Breast epithelium (tissue), 3 donors: Measurements from ENCODE around the gene ANXA4.

Experiments
- POLR2A ChIP-seq: fragments of 450-650 bp; IDR thresholded peaks from one replicate; pipeline ENCODE4 v1.6.1; 2016; ENCODE audit warnings: antibody characterized with exemption, mild to moderate bottlenecking, moderate library complexity
- POLR2AphosphoS5 ChIP-seq, 3 donors: sonication (generic); formaldehyde crosslinking; IDR thresholded peaks; one replicate each; pipeline ENCODE4 v1.6.1; 2017; ENCODE audit warnings: antibody characterized with exemption in 3 of 3
- TF ChIP-seq, protein P1 (sequence below), 3 donors: fragments of 450-650 bp; IDR thresholded peaks; one replicate each; pipeline ENCODE4 v1.5.1; 2016 to 2017; ENCODE audit warnings: antibody characterized with exemption in 3 of 3, mild to moderate bottlenecking in 3 of 3, moderate library complexity in 3 of 3

DNA sequence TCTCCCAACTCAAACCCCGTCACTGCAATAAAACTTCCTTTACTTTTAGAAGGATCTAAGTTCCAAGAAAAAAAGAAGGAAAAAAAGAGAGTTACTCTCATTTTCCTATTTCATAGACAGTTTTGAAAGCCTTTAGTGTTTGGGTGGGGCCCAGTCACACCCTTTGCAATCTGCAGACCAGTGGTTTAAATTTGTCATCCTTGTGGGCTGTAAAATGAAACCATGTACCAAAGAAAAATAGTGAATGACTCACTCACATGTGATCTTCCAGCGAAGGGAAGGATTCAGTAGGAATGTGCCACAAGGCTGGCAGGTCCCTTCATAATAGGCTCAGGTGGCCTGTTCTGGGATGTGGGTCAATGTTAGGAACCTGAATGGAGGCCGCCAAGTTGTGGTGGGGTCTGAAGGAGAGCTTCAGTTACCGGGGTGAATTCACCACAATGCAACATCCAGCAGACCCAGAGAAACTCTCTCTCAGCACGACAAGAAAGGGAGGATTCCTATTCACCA lies 28.3 kb downstream of the ANXA4 start:
- TF ChIP-seq POLR2A (no peak), POLR2AphosphoS5 (IDR thresholded peaks at IDR 0.05) (no peak)
- TF ChIP-seq, protein P1, sequence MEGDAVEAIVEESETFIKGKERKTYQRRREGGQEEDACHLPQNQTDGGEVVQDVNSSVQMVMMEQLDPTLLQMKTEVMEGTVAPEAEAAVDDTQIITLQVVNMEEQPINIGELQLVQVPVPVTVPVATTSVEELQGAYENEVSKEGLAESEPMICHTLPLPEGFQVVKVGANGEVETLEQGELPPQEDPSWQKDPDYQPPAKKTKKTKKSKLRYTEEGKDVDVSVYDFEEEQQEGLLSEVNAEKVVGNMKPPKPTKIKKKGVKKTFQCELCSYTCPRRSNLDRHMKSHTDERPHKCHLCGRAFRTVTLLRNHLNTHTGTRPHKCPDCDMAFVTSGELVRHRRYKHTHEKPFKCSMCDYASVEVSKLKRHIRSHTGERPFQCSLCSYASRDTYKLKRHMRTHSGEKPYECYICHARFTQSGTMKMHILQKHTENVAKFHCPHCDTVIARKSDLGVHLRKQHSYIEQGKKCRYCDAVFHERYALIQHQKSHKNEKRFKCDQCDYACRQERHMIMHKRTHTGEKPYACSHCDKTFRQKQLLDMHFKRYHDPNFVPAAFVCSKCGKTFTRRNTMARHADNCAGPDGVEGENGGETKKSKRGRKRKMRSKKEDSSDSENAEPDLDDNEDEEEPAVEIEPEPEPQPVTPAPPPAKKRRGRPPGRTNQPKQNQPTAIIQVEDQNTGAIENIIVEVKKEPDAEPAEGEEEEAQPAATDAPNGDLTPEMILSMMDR (IDR thresholded peaks at IDR 0.05): no peak
